GM13976 (cell line): ENCODE data around the gene RBMS1.
A peak's percentile ranks its signal among the peaks of the same experiment; 100 is the strongest.

ENCODE experiments used
- DNase-seq: peaks from one replicate; pipeline ENCODE4 v3.0.0; 2012; ENCODE audit warnings: low spot score
- in situ Hi-C: fragments of 300-500 bp; cut with MboI; formaldehyde crosslinking; loops from one replicate; pipeline ENCODE4 v1.12.0; 2022; ENCODE audit warnings: low sequenced_read_pairs, mixed read lengths, inconsistent platforms; ENCODE audit not compliant: unreplicated experiment
- TF ChIP-seq, protein P1 (sequence below): IDR thresholded peaks from 2 replicates; pipeline ENCODE4 v1.5.1; 2012; ENCODE audit warnings: borderline replicate concordance, mild to moderate bottlenecking; ENCODE audit not compliant: insufficient read depth; ENCODE audit errors: extremely low read depth, missing control alignments, control extremely low read depth

The RBMS1 gene

GRCh38 chr2:160431441-160431840 lies 62.2 kb downstream of the RBMS1 start:
- in situ Hi-C loops, result no loop called here
- DNase-seq, result no peak
- TF ChIP-seq, protein P1, sequence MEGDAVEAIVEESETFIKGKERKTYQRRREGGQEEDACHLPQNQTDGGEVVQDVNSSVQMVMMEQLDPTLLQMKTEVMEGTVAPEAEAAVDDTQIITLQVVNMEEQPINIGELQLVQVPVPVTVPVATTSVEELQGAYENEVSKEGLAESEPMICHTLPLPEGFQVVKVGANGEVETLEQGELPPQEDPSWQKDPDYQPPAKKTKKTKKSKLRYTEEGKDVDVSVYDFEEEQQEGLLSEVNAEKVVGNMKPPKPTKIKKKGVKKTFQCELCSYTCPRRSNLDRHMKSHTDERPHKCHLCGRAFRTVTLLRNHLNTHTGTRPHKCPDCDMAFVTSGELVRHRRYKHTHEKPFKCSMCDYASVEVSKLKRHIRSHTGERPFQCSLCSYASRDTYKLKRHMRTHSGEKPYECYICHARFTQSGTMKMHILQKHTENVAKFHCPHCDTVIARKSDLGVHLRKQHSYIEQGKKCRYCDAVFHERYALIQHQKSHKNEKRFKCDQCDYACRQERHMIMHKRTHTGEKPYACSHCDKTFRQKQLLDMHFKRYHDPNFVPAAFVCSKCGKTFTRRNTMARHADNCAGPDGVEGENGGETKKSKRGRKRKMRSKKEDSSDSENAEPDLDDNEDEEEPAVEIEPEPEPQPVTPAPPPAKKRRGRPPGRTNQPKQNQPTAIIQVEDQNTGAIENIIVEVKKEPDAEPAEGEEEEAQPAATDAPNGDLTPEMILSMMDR, result no peak

- no peak for DNase-seq
- TF ChIP-seq, protein P1, result no peak
- in situ Hi-C loops, result no loop called here
Measured at GRCh38 chr2:160430001-160430344, 63.6 kb downstream of the RBMS1 start.

DNA sequence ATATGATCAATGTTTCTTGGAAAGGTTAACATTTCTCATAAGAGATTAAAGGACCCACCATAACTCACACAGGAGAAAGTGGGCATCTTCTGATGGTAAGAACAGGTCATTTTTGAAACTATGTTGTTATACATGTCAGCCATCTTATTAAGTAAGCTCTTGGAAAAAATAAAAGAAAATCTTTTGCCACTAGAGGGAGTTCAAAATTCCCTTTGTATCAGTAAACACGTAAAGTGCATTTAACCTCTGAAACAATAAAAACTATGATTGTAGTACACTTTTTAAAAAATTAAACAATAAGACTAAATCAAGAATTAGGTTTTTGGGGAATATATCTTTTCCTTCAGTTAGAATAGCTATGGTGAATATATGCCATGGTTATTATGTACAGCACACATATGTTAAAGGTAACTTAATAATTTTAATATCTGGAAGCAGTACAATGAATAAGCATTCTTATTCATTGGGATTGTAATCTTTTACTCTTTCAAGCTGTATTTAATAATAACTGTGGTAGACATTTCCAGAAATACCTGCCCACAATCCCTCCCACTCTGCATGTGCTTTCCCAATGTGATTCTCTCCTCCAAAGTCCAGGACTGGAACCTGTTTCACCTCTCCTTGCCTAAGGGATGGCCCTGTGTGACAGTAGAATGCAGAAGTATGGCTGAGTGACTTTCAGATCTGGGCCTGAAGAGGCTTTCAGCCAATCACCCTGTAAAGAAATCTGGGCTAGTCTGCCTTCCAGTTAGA lies 64.2 kb downstream of the RBMS1 start:
- DNase-seq, result no peak
- in situ Hi-C loops, result no loop called here
- TF ChIP-seq, protein P1, result peak; percentile 23

GRCh38 chr2:160428405-160428763 lies 65.2 kb downstream of the RBMS1 start:
- no peak for DNase-seq
- in situ Hi-C loops, result no loop called here
- TF ChIP-seq, protein P1, result no peak

GRCh38 chr2:160427629-160428404 lies 65.8 kb downstream of the RBMS1 start:
- TF ChIP-seq, protein P1, result no peak
- DNase-seq, result no peak
- in situ Hi-C loops, result no loop called here

DNA sequence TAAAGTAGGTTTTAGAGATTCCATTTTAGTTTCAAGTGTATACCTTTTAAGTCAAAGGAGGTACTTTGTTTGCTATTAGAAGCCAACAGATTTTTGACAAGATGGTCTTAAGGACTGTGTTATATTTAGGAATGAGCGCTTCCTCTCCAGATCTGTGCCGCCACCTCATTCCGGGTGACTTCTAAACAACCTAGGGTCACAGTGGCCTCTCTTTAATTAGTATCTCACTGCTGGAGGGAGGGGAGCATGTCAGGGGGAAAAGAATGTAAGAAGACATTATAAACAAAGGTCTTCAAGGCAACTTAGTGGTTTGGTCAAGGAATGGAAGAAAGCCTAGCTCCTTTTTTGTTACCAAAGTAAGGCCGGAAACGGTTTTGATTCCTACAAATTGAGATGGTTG lies 67.0 kb downstream of the RBMS1 start:
- in situ Hi-C loops, result no loop called here
- TF ChIP-seq, protein P1, result no peak
- DNase-seq, result no peak
